ENCODE results near the gene TSPAN16.
A peak's percentile ranks its signal among the peaks of the same experiment; 100 is the strongest.
"Not testable (repeated sequence)": the region's sequence is repeated elsewhere in the genome, so short reads cannot be mapped to it uniquely, and the experiment has no call there.

Gene TSPAN16

DNA sequence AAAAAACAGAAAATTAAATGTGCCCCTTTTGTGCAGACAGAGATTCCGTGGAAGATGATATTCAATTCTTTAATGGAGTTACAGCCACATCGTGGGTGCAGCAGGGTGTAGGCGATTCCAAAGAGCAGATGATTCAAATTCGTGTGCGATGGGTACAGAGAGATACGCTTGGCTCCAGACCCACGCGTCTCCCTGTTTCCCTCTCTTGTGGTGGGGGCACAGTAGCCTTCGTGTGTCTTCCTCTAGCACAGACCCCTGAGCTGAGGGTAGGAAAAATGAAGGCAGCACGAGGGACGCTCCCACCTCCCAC, 4.8 kb downstream of the TSPAN16 start:
- DNase-seq (ENCODE audit: insufficient read length, low spot score): no peak
- FAIRE-seq: no peak

DNA sequence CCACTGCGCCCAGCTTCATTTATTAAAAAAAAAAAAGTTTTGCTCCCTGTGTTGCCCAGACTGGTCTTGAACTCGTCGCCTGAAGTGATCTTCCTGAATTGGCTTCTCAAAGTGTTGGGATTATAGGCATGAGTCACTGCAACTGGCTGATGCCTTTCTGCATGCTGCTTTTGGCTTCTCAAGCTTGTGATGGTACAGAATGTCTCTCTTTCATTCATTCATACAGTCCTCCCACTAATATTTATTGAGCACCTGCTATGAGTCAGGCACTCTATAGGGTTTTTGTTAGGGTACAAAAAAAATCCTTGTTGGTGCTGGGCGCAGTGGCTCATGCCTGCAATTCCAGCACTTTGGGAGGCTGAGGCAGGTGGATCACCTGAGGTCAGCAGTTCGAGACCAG, 9.0 kb downstream of the TSPAN16 start:
- DNase-seq (ENCODE audit: insufficient read length, low spot score): no peak
- no peak for FAIRE-seq

- no peak for FAIRE-seq
- no peak for DNase-seq (ENCODE audit: insufficient read length, low spot score)
Measured at GRCh38 chr19:11306337-11306736, 10.4 kb downstream of the TSPAN16 start.

- not testable (repeated sequence) for DNase-seq (ENCODE audit: insufficient read length, low spot score); FAIRE-seq
Measured at GRCh38 chr19:11320278-11320995, 24.5 kb downstream of the TSPAN16 start.

- DNase-seq (ENCODE audit: insufficient read length, low spot score) (no peak), FAIRE-seq (no peak)
Measured at GRCh38 chr19:11321191-11322126, 25.5 kb downstream of the TSPAN16 start.

GRCh38 chr19:11322269-11323024, 26.5 kb downstream of the TSPAN16 start:
- no peak for FAIRE-seq
- DNase-seq (ENCODE audit: insufficient read length, low spot score): no peak

DNA sequence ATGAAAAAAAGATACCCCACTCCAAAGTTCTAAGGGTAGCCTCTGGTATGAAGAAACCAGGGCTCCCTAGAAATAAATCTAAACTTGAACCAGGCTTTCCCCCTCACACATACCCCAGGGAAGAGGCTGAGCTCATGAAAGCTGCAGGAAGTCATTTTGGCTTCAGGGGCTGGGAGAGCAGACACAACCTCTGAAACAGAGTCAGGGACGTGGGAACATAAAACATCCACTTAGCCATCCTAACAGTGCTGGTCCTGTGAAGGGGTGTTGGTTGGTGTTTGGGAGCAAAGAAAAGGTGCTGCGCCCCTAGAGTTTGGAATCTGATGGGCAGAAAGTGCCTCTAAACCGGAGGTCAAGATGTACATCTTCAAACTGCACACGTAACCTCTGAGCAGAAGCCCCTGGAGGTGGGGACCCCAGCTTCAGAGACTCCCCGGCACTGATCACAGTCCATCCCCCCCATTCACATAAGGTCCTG, 27.7 kb downstream of the TSPAN16 start:
- FAIRE-seq: peak; percentile 28
- no peak for DNase-seq (ENCODE audit: insufficient read length, low spot score)

DNA sequence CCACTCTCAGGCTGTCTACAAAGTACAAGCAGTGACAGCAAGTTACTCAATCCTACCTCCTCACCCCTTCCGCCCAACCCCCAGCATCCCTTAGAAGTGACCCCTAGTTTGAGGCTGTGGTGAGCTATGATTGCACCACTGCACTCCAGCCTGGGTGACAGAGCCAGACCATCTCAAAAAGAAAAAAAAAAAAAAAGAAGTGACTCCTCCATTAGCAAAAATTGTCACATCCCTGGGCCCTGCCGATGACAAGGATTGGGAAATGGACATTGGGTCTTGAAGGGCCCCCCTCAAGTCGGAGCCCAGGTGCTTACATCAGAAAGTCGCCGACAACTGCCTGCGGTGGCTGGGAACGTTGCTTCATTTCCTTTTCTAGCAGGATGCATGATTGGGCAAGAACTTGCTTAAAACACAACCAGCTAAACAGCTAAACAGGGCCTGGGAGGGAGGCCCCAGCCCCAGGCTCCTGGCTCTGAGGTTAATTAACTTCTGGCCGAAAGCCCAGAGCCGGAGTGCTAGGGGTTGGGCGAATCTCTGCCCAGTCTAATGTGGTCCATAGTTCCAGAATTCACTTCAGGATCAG, 28.2 kb downstream of the TSPAN16 start:
- FAIRE-seq (no peak), DNase-seq (ENCODE audit: insufficient read length, low spot score) (peak; percentile 91)

DNA sequence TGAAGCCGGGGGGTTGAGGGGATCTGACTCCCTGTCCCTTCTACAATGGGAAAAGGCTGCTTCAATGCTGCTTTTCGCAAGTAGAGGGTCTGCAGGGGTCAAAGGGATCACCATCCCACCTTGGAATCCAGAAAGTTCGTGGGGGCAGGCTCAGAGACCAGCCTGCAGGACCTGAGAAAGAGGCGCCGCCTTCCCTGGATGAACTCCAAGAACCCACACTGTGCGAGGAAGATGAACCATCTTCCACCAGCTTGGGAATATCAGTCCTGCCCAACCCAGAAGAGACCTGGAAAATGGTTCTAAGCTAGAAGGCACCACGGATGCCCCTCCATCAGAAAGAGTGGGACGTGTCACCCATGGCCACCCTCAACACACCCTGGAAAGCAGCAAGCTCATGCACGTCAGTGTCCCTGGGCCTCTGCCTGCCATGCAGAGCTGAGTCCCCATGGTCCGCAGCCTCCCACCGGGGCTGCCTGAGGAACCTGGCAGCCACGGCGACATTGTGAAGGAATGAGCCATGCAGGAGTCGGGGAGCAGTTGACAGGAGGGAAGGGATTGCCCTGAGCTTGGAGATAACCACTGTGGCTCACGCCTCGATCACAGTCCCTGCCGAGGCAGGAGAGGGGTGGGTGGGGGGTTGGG, 28.9 kb downstream of the TSPAN16 start:
- no peak for FAIRE-seq
- no peak for DNase-seq (ENCODE audit: insufficient read length, low spot score)

DNA sequence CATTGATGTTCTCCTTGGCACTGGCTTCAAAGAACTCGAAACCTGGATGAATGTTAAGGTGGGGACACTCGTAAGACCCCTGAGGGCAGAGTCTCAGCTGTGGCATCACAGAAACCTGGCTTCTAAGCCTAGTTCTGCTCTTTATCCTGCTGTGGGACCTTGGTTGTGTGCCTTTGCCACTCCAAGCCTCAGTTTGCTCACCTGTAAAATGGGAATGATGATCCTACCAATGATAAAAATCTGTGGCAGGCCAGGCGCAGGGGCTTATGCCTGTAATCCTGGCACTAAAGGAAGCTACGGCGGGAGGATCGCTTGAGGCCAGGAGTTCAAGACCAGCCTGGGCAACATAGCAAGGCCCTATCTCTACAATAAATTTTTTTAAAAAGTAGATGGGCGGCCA, 29.6 kb downstream of the TSPAN16 start:
- FAIRE-seq: no peak
- DNase-seq (ENCODE audit: insufficient read length, low spot score): no peak

DNA sequence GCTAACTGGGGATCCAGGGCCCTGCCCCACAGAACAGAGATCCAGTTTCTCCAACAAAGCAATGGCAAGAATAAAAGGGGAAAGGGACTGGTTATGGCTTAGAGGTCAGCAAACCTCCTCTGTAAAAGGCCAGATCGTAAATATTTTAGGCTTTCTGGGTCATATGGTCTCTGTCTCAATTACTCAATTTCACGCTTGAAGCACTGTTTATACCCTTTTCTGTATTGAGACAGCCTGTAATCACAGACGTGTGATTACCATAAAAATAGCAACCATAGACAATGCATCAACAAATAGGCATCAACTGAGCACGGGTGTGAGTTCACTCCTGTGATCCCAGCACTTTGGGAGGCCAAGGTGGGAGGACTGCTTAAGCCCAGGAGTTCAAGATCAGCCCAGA, 34.2 kb downstream of the TSPAN16 start:
- no peak for FAIRE-seq
- no peak for DNase-seq (ENCODE audit: insufficient read length, low spot score)

DNA sequence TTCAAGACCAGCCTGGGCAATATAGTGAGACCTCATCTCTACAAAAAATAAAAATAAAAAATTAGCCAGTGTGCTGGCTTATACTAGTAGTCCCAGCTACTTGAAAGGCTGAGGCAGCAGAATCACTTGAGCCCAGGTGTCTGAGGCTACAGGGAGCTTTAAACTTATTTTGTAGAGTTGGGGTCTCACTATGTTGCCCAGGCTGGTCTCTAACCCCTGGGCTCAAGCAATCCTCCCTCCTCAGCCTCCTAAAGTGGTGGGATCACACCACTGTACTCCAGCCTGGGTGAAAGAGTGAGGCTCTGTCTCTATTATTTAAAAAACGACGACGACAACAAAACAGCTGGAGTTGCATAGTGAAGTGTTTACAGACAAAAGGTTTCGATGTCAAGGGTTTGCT, 35.5 kb downstream of the TSPAN16 start:
- FAIRE-seq (no peak), DNase-seq (ENCODE audit: insufficient read length, low spot score) (no peak)

DNA sequence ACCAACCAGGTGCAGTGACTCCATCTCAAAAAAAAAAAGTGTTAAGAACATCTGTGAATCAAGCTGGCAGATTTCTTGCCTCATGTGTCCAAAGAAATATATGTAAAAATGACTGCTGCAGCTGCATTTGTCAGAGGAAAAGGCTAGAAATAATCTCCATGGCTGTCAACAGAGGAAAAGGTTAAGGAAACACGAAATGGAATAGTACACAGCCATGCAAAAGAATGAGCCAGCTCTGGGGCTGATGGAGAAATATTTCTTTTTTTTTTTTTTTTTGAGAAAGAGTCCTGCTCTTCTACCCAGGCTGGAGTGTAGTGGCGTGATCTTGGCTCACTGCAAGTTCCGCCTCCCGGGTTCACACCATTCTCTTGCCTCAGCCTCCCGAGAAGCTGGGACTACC, 36.9 kb downstream of the TSPAN16 start:
- FAIRE-seq: no peak
- DNase-seq (ENCODE audit: insufficient read length, low spot score): no peak

GRCh38 chr19:11333838-11334237, 37.9 kb downstream of the TSPAN16 start:
- not testable (repeated sequence) for DNase-seq (ENCODE audit: insufficient read length, low spot score); FAIRE-seq

DNA sequence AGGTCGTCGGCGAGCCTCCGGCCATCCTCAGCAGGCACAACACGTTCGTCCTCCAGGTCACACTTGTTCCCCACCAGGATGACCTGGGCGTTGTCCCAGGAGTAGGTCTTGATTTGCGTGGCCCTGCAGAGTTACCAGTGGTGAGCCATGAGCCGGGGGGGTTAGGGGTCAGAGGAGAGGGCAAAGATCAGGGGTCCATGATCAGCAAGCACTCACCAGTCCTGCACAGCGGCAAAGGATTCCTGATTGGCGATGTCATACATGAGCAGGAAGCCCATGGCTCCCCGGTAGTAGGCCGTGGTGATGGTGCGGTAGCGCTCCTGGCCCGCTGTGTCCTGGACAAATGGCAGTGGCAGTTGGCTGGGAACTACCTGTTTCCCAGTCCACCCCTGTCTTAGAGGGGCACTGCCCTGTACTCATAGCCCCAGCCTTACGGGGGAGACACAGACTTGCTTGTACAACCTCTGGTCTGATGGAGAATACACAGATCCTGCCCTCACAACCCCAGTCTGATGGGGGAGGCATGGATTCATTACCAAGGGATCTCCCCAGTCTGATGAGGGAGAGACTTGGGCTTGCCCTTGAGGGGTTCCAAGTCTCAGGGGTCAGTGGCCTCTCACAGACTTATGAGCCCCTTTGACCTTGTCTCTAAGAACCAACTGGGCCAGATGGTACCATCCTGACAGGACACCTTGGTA, 39.6 kb downstream of the TSPAN16 start:
- FAIRE-seq (peak; percentile 83), DNase-seq (ENCODE audit: insufficient read length, low spot score) (no peak)

GRCh38 chr19:11337080-11337479, 41.1 kb downstream of the TSPAN16 start:
- DNase-seq (ENCODE audit: insufficient read length, low spot score) (no peak), FAIRE-seq (no peak)

DNA sequence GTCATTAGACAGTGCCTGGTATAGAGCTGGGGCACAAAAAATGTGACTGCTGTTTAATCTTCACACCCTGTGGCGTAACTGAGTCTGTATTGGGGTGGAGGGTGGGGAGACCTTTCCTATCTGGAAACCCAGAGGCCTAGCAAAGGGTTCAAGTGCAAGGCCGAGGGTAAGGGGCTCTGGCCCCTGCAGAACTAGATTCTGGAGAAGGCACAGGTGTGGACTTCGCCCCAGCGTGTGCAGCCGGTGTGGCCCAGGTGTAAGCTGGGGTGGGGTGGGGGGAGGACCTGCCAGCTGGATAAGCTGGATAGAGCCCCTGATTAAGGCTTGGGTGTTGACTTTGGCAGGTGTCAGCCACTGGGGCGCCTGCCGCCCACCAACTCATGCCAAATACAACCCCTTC, 42.2 kb downstream of the TSPAN16 start:
- no peak for FAIRE-seq

GRCh38 chr19:11338569-11339253, 42.8 kb downstream of the TSPAN16 start:
- no peak for FAIRE-seq
- DNase-seq (ENCODE audit: insufficient read length, low spot score): no peak

More for the DNA sequence above, 42.2 kb downstream of the TSPAN16 start:
- DNase-seq (ENCODE audit: insufficient read length, low spot score): no peak
